GM12865 (cell line): ENCODE results near the gene THAP8.

ENCODE experiments used
- DNase-seq: peaks from one replicate; pipeline ENCODE4 v3.0.0; 2010; ENCODE audit warnings: low read depth
- H3K4me3 ChIP-seq: 2 replicates; pipeline ENCODE4 v1.5.1; 2011; ENCODE audit warnings: mild to moderate bottlenecking, low read depth, low read length, control low read depth
- CTCF ChIP-seq: IDR thresholded peaks from 2 replicates; pipeline ENCODE4 v1.5.1; 2011; ENCODE audit warnings: low read length, control low read depth, low read depth, inconsistent platforms; ENCODE audit not compliant: insufficient read depth; ENCODE audit errors: missing control alignments

Gene THAP8

GRCh38 chr19:36093687-36094086 is 39.6 kb upstream of the THAP8 start:
- DNase-seq, result no peak
- H3K4me3 ChIP-seq, result no peak overlapping the region
- no peak for TF ChIP-seq CTCF

- no peak overlapping the region for H3K4me3 ChIP-seq
- DNase-seq, result no peak
- no peak for TF ChIP-seq CTCF
Measured at GRCh38 chr19:36093146-36093662, 39.1 kb upstream of the THAP8 start.

GRCh38 chr19:36092566-36092965 is 38.5 kb upstream of the THAP8 start:
- TF ChIP-seq CTCF, result no peak

GRCh38 chr19:36090910-36091695 is 37.0 kb upstream of the THAP8 start:
- no peak for TF ChIP-seq CTCF
- no peak for DNase-seq
- no peak overlapping the region for H3K4me3 ChIP-seq

More at GRCh38 chr19:36092566-36092965, 38.5 kb upstream of the THAP8 start:
- no peak overlapping the region for H3K4me3 ChIP-seq
- no peak for DNase-seq

- no peak overlapping the region for H3K4me3 ChIP-seq
- TF ChIP-seq CTCF, result no peak
- DNase-seq, result no peak
Measured at GRCh38 chr19:36089847-36090246, 35.8 kb upstream of the THAP8 start.

- no peak overlapping the region for H3K4me3 ChIP-seq
- no peak for DNase-seq
- TF ChIP-seq CTCF, result no peak
Measured at GRCh38 chr19:36086326-36086725, 32.2 kb upstream of the THAP8 start.
